Measurements from ENCODE around the gene ADAT2.

ADAT2 gene

DNA sequence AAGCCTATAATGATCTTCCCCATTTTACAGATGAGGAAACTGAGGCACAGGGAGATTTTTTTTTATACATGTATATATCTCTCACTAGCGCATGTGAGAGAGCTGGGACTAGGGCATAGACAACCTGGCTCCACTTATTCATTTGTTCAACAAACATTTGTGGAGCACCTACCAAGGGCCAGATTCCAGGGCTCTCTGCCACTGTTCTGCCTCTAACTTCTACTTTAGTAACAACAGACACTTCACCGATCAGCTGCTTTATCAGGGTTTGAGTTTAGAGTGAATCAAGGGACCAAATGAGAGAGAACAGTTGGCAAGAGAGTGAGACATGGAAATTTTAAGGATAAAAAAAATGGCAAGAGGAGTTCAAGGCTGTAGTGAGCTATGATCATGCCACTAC, 7.4 kb downstream of the ADAT2 start:
- TF ChIP-seq CTCF (IDR thresholded peaks at IDR 0.05; ENCODE audit: low read depth, low read length): no peak
- in situ Hi-C loops (cut with HindIII; ENCODE audit: low sequenced_read_pairs): no loop called here

GRCh38 chr6:143441680-143442545, 8.6 kb downstream of the ADAT2 start:
- H3K4me3 ChIP-seq (ENCODE audit: low read depth, low read length): no peak overlapping the region
- peak; percentile 64 for DNase-seq (ENCODE audit: low read depth, low spot score)
- no peak for TF ChIP-seq CTCF (IDR thresholded peaks at IDR 0.05; ENCODE audit: low read depth, low read length)
- in situ Hi-C loops (cut with HindIII; ENCODE audit: low sequenced_read_pairs): no loop called here

More for the DNA sequence above, 7.4 kb downstream of the ADAT2 start:
- no peak overlapping the region for H3K4me3 ChIP-seq (ENCODE audit: low read depth, low read length)
- DNase-seq (ENCODE audit: low read depth, low spot score): no peak

DNA sequence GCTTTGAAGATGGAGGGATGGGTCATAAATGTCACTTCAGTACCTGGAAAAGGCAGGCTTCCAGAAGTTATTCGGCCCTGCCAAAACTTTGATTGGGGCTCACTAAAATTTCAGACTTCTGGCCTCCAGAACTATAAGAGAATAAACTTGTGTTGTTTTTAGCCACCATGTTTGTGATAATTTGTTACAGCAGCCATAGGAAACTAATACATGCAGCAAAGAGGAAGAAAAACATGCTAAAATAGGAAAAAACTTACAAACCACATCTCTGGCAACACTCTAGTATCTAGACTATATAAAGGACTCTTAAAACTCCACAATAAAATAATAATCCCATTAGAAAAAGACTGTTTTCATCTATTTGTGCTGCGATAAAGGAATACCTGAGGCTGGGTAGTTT, 9.5 kb downstream of the ADAT2 start:
- in situ Hi-C loops (cut with HindIII; ENCODE audit: low sequenced_read_pairs): no loop called here
- no peak overlapping the region for H3K4me3 ChIP-seq (ENCODE audit: low read depth, low read length)
- no peak for DNase-seq (ENCODE audit: low read depth, low spot score)
- no peak for TF ChIP-seq CTCF (IDR thresholded peaks at IDR 0.05; ENCODE audit: low read depth, low read length)

- TF ChIP-seq CTCF (IDR thresholded peaks at IDR 0.05; ENCODE audit: low read depth, low read length): no peak
- in situ Hi-C loops (cut with HindIII; ENCODE audit: low sequenced_read_pairs): no loop called here
- H3K4me3 ChIP-seq (ENCODE audit: low read depth, low read length): no peak overlapping the region
- no peak for DNase-seq (ENCODE audit: low read depth, low spot score)
Measured at GRCh38 chr6:143432588-143432987, 17.9 kb downstream of the ADAT2 start.

- DNase-seq (ENCODE audit: low read depth, low spot score): no peak
- no peak for TF ChIP-seq CTCF (IDR thresholded peaks at IDR 0.05; ENCODE audit: low read depth, low read length)
- no peak overlapping the region for H3K4me3 ChIP-seq (ENCODE audit: low read depth, low read length)
- in situ Hi-C loops (cut with HindIII; ENCODE audit: low sequenced_read_pairs): no loop called here
Measured at GRCh38 chr6:143431226-143431625, 19.3 kb downstream of the ADAT2 start.

- in situ Hi-C loops (cut with HindIII; ENCODE audit: low sequenced_read_pairs): no loop called here
- TF ChIP-seq CTCF (IDR thresholded peaks at IDR 0.05; ENCODE audit: low read depth, low read length): no peak
- DNase-seq (ENCODE audit: low read depth, low spot score): no peak
- H3K4me3 ChIP-seq (ENCODE audit: low read depth, low read length): no peak overlapping the region
Measured at GRCh38 chr6:143429970-143430369, 20.5 kb downstream of the ADAT2 start.

Measured in astrocyte of the spinal cord (primary cell).